K562 (cell line): ENCODE measurements around the gene DBF4B. TPM values are rescaled to one million over a fixed set of nuclear protein-coding genes. Genes with fewer than 3 reads are reported as not detected.

Experiments used
- CSDE1 ChIP-seq, 2 experiments: fragments of 450-650 bp; IDR thresholded peaks; 2 replicates each; pipeline ENCODE4 v1.6.1; 2016; ENCODE audit warnings: mild to moderate bottlenecking in 1 of 2
- ELF1 ChIP-seq: fragments of 200-800 bp; sonication (Bioruptor generic); IDR thresholded peaks from 2 replicates; pipeline ENCODE4 v1.6.1; 2016; ENCODE audit warnings: missing genetic modification characterization, missing compliant biosample characterization
- HMBOX1 ChIP-seq: sonication (generic); IDR thresholded peaks from 2 replicates; pipeline ENCODE4 v1.6.1; 2016
- MEIS2 ChIP-seq: fragments of 450-650 bp; IDR thresholded peaks from 2 replicates; pipeline ENCODE4 v1.6.1; 2014; ENCODE audit warnings: mild to moderate bottlenecking; ENCODE audit not compliant: partially characterized antibody
- NCOA2 ChIP-seq, 2 experiments: fragments of 450-650 bp; IDR thresholded peaks; 2 replicates each; pipeline ENCODE4 v1.6.1; 2018; ENCODE audit warnings: mild to moderate bottlenecking in 2 of 2, moderate library complexity in 1 of 2; ENCODE audit not compliant: partially characterized antibody in 2 of 2
- NFRKB ChIP-seq: fragments of 450-650 bp; IDR thresholded peaks from 2 replicates; pipeline ENCODE4 v1.6.1; 2016; ENCODE audit warnings: low read depth
- NFYB ChIP-seq: IDR thresholded peaks from 2 replicates; pipeline ENCODE4 v1.6.1; 2011; ENCODE audit warnings: mild to moderate bottlenecking, moderate library complexity; ENCODE audit not compliant: insufficient read length; ENCODE audit errors: extremely low read depth
- POLR2H ChIP-seq: IDR thresholded peaks from 2 replicates; pipeline ENCODE4 v1.6.1; 2016; ENCODE audit warnings: missing genetic modification characterization, low read depth, mild to moderate bottlenecking, control low read depth, missing compliant biosample characterization, moderate library complexity
- SAP30 ChIP-seq: fragments of 200-600 bp; sonication (generic); IDR thresholded peaks from 2 replicates; pipeline ENCODE4 v1.6.1; 2012; ENCODE audit warnings: borderline replicate concordance, low read depth, mild to moderate bottlenecking, moderate library complexity, low read length, control low read depth, inconsistent platforms; ENCODE audit not compliant: insufficient read depth, poor library complexity, severe bottlenecking
- SIN3A ChIP-seq, 2 experiments: fragments of 150-350 bp in 1 of 2; IDR thresholded peaks; 2 replicates each; pipeline ENCODE4 v1.6.1; 2011 to 2016; ENCODE audit warnings: borderline replicate concordance in 2 of 2, low read depth in 2 of 2, low read length in 2 of 2, mild to moderate bottlenecking in 2 of 2, moderate library complexity in 2 of 2; ENCODE audit not compliant: control insufficient read depth in 1 of 2
- SMC3 ChIP-seq: conservative IDR thresholded peaks from 2 replicates; pipeline ENCODE4 v1.6.1; 2011; ENCODE audit warnings: low read depth, low read length, improper control_type of control experiment; ENCODE audit not compliant: insufficient read depth
- TBP ChIP-seq: optimal IDR thresholded peaks from 2 replicates; pipeline ENCODE3; 2011; ENCODE audit warnings: low read depth, low read length, improper control_type of control experiment
- THRA ChIP-seq: fragments of 450-650 bp; IDR thresholded peaks from 2 replicates; pipeline ENCODE4 v1.6.1; 2017; ENCODE audit warnings: mild to moderate bottlenecking, moderate library complexity
- ZFPM2 ChIP-seq: fragments of 250-450 bp; sonication (Bioruptor Pico); IDR thresholded peaks from 2 replicates; pipeline ENCODE4 v1.5.1; 2022; ENCODE audit warnings: mild to moderate bottlenecking
- ZNF197 ChIP-seq: fragments of 200-800 bp; sonication (Bioruptor generic); IDR thresholded peaks from 2 replicates; pipeline ENCODE4 v1.6.1; 2016; ENCODE audit warnings: low read depth, missing genetic modification characterization, missing compliant biosample characterization
- ZNF217 ChIP-seq: sonication (generic); formaldehyde crosslinking; IDR thresholded peaks from 2 replicates; pipeline ENCODE4 v1.8.0; 2022; ENCODE audit warnings: mild to moderate bottlenecking, missing genetic modification reagents
- ZNF408 ChIP-seq: fragments of 250-450 bp; sonication (Bioruptor Pico); IDR thresholded peaks from 2 replicates; pipeline ENCODE4 v1.4.0; 2020; ENCODE audit warnings: low read depth, mild to moderate bottlenecking, moderate library complexity
- ZNF57 ChIP-seq: fragments of 450-650 bp; formaldehyde crosslinking; IDR thresholded peaks from 2 replicates; pipeline ENCODE4 v1.4.0; 2020; ENCODE audit warnings: mild to moderate bottlenecking, moderate library complexity
- polyA plus RNA-seq, 8 experiments: library from polyadenylated mRNA; depleted of rRNA in 4 of 8; stranded (reverse) in 5 of 8; unstranded in 3 of 8; fragments of >200 nt; fragmentation: Nextera tagmentation in 2 of 8; fragmentation: Illumina TruSeq in 1 of 8; extraction: Ambion mirVana in 2 of 8; extraction: Trizol in 1 of 8; gene quantifications; 2 replicates each; pipeline versions ENCODE4 v1.2.1 to v1.2.3, GENCODE V29; 2011 to 2014; ENCODE audit warnings: inconsistent platforms in 1 of 8, missing spikeins in 1 of 8
- total RNA-seq, 7 experiments: library from RNA; depleted of rRNA in 6 of 7; stranded (reverse); fragments of >200 nt in 6 of 7; fragmentation: Illumina TruSeq in 2 of 7; extraction: Trizol in 2 of 7; gene quantifications; 2 replicates each; pipeline versions ENCODE4 v1.2.1 to v1.2.3, GENCODE V29; 2011 to 2021; ENCODE audit warnings: low replicate concordance in 1 of 7
- TF ChIP-seq, protein P1 (sequence below): fragments of 450-650 bp; IDR thresholded peaks from 2 replicates; pipeline ENCODE4 v1.6.1; 2018; ENCODE audit not compliant: partially characterized antibody
- TF ChIP-seq, protein P2 (sequence below), 2 experiments: IDR thresholded peaks; 2 replicates each; pipeline ENCODE4 v1.6.1; 2011; ENCODE audit warnings: borderline replicate concordance in 1 of 2, control low read depth in 1 of 2, low read depth in 1 of 2, low read length in 1 of 2, mild to moderate bottlenecking in 1 of 2, mixed read lengths in 1 of 2, moderate library complexity in 1 of 2; ENCODE audit not compliant: insufficient read depth in 1 of 2, insufficient read length in 1 of 2, poor library complexity in 1 of 2, severe bottlenecking in 1 of 2; ENCODE audit errors: extremely low read depth in 1 of 2

DBF4B gene
- total and polyA plus RNA-seq, 9 of the 15 experiments (the other 6 are each of a cell fraction or from before 2014, with no cell fraction given): 2.5 to 26.9 (median 14.6) TPM

DNA sequence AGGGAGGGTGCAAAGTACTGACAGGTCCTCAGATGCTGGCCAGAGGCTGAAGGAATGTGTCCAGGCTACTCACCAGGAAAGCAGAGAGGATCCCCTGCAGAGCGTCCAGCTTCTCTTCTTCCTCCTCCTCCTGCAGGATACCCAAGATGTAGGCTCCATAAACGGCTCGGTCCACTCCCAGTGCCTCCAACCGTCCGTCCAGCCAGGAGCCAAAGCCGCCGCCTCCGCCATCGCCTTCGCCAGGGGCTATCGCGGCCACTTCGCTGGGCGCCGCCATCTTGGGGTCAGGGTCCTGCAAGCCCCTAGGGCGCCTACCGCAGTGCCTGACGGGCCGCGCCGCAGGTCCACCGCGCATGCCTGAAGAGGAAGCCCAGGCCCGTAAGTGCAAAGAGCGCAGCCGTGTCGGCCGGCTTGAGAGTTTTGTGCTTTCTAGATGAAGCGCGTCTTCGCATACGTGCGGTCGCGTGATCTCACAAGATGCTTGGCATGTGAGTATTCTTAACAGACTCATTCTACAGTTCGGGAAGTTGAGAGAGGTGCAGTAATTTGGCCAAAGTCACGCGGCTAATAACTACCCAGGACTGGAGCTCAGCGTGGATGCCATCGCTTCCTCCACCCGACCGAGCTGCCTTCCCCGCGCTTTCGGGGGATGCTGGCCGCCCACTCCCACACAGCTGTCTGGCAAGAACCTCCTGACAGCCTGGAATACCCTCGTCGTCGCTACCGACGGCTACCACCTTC, 18.8 kb upstream of the DBF4B start, which contains the start of gene CCDC43 (continued):
- TF ChIP-seq SAP30: peak; percentile 78
- no peak for TF ChIP-seq ZNF57 (CRISPR knock-in tag)
- TF ChIP-seq ZFPM2 (CRISPR knock-in tag): no peak
- no peak for TF ChIP-seq ZNF408
- TF ChIP-seq, protein P1, sequence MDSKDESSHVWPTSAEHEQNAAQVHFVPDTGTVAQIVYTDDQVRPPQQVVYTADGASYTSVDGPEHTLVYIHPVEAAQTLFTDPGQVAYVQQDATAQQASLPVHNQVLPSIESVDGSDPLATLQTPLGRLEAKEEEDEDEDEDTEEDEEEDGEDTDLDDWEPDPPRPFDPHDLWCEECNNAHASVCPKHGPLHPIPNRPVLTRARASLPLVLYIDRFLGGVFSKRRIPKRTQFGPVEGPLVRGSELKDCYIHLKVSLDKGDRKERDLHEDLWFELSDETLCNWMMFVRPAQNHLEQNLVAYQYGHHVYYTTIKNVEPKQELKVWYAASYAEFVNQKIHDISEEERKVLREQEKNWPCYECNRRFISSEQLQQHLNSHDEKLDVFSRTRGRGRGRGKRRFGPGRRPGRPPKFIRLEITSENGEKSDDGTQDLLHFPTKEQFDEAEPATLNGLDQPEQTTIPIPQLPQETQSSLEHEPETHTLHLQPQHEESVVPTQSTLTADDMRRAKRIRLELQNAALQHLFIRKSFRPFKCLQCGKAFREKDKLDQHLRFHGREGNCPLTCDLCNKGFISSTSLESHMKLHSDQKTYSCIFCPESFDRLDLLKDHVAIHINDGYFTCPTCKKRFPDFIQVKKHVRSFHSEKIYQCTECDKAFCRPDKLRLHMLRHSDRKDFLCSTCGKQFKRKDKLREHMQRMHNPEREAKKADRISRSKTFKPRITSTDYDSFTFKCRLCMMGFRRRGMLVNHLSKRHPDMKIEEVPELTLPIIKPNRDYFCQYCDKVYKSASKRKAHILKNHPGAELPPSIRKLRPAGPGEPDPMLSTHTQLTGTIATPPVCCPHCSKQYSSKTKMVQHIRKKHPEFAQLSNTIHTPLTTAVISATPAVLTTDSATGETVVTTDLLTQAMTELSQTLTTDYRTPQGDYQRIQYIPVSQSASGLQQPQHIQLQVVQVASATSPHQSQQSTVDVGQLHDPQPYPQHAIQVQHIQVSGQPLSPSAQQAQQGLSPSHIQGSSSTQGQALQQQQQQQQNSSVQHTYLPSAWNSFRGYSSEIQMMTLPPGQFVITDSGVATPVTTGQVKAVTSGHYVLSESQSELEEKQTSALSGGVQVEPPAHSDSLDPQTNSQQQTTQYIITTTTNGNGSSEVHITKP: no peak
- TF ChIP-seq THRA: no peak
- no peak for TF ChIP-seq CSDE1 (IDR thresholded peaks at IDR 0.05)
- no peak for TF ChIP-seq HMBOX1
- TF ChIP-seq NFRKB: peak; percentile 73
- TF ChIP-seq MEIS2: peak; percentile 61
- no peak for TF ChIP-seq ELF1 (tag)
- no peak for TF ChIP-seq ZNF197 (CRISPR knock-in tag)
- TF ChIP-seq SIN3A (IDR thresholded peaks at IDR 0.05; ENCODE audit: borderline replicate concordance in 2 of 2, control insufficient read depth in 1 of 2, low read depth in 2 of 2, low read length in 2 of 2): peak; percentile 43 to 78; a peak in 3 of 4 replicates
- TF ChIP-seq NCOA2 (IDR thresholded peaks at IDR 0.05; ENCODE audit: partially characterized antibody in 2 of 2): no peak
- no peak for TF ChIP-seq NFYB
- TF ChIP-seq SMC3: no peak
- no peak for TF ChIP-seq POLR2H (tag)
- TF ChIP-seq ZNF217 (CRISPR knock-in tag): no peak
- TF ChIP-seq TBP: peak; percentile 90
- TF ChIP-seq, protein P2, sequence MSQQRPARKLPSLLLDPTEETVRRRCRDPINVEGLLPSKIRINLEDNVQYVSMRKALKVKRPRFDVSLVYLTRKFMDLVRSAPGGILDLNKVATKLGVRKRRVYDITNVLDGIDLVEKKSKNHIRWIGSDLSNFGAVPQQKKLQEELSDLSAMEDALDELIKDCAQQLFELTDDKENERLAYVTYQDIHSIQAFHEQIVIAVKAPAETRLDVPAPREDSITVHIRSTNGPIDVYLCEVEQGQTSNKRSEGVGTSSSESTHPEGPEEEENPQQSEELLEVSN (IDR thresholded peaks at IDR 0.05; ENCODE audit: borderline replicate concordance in 1 of 2, extremely low read depth in 1 of 2, insufficient read depth in 1 of 2, insufficient read length in 1 of 2, low read depth in 1 of 2, low read length in 1 of 2, poor library complexity in 1 of 2, severe bottlenecking in 1 of 2): peak; percentile 48 to 68
